Ovary (tissue), 3 donors: ENCODE results near the gene WDR7.

Experiments
- EP300 ChIP-seq: sonication (generic); formaldehyde crosslinking; IDR thresholded peaks from one replicate; pipeline ENCODE4 v1.6.1; 2017; ENCODE audit warnings: antibody characterized with exemption
- POLR2A ChIP-seq: fragments of 450-650 bp; IDR thresholded peaks from one replicate; pipeline ENCODE4 v1.6.1; 2017; ENCODE audit warnings: antibody characterized with exemption, mild to moderate bottlenecking, moderate library complexity
- TF ChIP-seq, protein P1 (sequence below), 3 donors: fragments of 450-650 bp in 2 of 3; fragments of 200-600 bp in 1 of 3; IDR thresholded peaks; one replicate each; pipeline versions ENCODE4 v1.5.1 to v1.8.0; 2016 to 2022; ENCODE audit warnings: antibody characterized with exemption in 3 of 3, mild to moderate bottlenecking in 1 of 3
- donor health status: DM: no; HTN: no; CAD: no.

DNA sequence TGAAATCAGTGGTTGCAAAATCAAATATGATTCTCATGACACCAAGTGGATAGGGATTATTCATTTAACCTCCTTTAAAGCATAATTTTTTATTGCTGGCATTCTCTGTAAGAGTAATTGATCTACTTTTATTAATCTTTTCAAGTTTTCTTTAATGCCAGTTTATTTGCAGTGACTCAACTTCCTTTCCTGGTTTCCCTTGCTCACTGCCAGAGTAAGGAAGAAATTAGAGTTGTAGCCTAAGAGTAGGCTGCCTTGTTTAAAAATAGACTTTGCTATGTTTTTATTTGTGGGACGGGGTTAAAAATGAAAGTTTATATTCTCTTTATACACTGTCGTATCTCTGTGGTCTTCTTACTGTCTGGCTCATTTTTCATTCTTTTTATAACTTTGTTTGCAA is 148.6 kb downstream of the WDR7 start:
- TF ChIP-seq, protein P1, sequence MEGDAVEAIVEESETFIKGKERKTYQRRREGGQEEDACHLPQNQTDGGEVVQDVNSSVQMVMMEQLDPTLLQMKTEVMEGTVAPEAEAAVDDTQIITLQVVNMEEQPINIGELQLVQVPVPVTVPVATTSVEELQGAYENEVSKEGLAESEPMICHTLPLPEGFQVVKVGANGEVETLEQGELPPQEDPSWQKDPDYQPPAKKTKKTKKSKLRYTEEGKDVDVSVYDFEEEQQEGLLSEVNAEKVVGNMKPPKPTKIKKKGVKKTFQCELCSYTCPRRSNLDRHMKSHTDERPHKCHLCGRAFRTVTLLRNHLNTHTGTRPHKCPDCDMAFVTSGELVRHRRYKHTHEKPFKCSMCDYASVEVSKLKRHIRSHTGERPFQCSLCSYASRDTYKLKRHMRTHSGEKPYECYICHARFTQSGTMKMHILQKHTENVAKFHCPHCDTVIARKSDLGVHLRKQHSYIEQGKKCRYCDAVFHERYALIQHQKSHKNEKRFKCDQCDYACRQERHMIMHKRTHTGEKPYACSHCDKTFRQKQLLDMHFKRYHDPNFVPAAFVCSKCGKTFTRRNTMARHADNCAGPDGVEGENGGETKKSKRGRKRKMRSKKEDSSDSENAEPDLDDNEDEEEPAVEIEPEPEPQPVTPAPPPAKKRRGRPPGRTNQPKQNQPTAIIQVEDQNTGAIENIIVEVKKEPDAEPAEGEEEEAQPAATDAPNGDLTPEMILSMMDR (IDR thresholded peaks at IDR 0.05): no peak
- TF ChIP-seq POLR2A (no peak), EP300 (no peak)
